Measurements from ENCODE around the gene MLKL. TPM values are rescaled to one million over a fixed set of nuclear protein-coding genes. Genes with fewer than 3 reads are reported as not detected.

Gene MLKL
- total RNA-seq, 4 donors from 2014 or later: 18.4 to 47.9 (median 31.9) TPM

DNA sequence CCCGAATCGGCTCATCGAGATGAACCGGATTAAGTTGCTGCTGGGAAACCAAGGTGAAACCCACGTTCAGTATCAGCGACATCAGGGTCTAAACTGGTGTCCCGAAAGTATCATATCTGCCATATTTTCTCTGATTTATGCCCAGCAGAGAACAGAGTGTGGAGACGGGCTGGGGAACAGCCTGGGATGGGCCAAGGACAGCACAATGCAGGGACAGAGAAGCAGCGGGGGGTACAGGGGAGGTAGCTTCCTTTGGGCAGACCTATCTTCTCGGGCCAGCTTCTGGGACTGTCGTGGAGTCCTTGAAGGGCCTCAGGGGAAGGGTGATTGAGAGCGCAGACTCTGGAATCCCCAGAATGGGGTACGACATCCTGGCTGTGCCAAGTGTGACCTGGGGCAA, 17.5 kb upstream of the MLKL start:
- ATAC-seq (ENCODE audit: low FRiP score): no peak

DNA sequence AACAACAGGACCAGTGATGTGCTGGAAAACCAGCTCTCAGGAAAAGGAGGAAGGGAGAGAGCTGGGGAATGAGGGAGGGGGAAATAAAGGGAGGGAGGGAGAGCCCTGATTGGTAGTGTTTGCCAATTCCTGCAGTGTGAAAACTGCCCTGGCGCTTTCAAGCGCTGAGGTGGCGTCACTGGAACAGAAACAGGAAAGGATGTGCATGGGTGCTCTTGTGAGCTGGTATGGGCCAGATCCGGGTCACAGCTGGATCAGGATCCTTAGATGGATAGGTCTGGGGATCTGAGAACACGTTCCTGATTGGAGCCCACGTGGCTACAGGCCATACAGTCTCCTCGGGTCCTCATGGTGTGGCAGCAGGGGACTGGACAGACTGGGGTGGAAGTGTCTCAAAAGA, 16.7 kb upstream of the MLKL start:
- no peak for ATAC-seq (ENCODE audit: low FRiP score)
- TF ChIP-seq, protein P1, sequence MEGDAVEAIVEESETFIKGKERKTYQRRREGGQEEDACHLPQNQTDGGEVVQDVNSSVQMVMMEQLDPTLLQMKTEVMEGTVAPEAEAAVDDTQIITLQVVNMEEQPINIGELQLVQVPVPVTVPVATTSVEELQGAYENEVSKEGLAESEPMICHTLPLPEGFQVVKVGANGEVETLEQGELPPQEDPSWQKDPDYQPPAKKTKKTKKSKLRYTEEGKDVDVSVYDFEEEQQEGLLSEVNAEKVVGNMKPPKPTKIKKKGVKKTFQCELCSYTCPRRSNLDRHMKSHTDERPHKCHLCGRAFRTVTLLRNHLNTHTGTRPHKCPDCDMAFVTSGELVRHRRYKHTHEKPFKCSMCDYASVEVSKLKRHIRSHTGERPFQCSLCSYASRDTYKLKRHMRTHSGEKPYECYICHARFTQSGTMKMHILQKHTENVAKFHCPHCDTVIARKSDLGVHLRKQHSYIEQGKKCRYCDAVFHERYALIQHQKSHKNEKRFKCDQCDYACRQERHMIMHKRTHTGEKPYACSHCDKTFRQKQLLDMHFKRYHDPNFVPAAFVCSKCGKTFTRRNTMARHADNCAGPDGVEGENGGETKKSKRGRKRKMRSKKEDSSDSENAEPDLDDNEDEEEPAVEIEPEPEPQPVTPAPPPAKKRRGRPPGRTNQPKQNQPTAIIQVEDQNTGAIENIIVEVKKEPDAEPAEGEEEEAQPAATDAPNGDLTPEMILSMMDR (IDR thresholded peaks at IDR 0.05): no peak
- no peak for DNase-seq (ENCODE audit: low spot score)

More for the DNA sequence above, 17.5 kb upstream of the MLKL start:
- TF ChIP-seq, protein P1 (IDR thresholded peaks at IDR 0.05): no peak
- no peak for DNase-seq (ENCODE audit: low spot score)

DNA sequence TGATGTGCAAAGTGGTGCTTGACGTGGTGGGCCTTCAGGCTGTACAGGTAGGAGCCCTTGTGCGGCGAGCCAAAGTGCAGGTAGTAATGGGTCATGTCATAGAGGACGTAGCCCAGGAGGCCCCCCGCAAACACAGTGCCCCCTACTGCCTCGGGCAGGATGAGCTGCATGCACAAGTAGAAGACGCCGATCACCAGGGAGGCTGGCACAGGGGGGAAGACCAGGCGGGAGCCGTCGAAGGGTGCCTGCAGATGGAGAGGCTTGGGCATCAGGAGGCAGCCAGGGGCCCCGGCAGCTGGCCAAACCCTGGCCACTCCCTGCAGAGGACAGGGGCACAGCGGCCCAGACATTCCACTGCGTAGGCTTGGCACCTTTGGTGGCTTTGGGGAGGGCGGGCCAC, 15.7 kb upstream of the MLKL start:
- no peak for ATAC-seq (ENCODE audit: low FRiP score)
- DNase-seq (ENCODE audit: low spot score): no peak
- TF ChIP-seq, protein P1 (IDR thresholded peaks at IDR 0.05): no peak

DNA sequence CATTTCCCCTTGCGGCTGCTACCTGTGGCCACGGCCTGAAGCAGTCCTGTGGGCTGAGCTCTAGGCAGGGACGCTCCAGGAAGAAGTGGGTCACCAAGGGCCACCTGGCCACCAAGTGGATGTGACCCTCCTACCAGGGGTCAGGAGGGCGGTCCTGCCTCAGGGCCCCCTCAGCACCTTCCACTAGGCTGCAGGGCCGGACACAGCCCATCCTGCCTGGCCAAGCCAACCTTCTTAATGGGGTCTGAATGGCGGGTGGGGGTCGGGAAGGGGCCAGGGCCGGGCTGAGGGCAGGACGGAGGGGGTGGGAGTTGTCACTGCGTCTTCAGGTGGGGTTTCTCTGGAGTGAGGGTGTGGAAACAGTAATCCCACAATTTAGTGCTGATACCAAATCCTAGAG, 13.2 kb upstream of the MLKL start:
- TF ChIP-seq, protein P1 (IDR thresholded peaks at IDR 0.05): no peak
- ATAC-seq (ENCODE audit: low FRiP score) (no peak), DNase-seq (ENCODE audit: low spot score) (no peak)

DNA sequence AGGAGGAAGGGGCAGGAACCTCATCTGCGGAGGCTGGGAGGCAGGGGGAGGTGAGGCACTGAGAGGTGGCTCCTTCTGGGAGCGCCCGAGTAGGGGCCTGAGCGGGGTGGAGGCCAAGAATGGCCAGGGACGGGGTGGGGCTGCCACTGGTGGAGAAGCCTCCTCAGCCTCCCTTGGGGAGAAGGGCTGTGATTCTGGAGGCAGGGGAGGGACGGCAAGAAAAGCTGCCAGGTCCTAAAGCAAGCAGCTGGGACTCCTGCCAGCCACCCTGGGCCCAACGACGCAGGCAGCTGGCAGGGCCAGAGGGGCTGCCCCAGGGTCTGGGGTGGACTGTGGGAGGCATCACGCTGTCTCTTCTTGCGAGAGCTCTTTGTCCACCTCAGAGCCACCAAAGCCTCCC, 12.7 kb upstream of the MLKL start:
- TF ChIP-seq, protein P1 (IDR thresholded peaks at IDR 0.05): no peak
- DNase-seq (ENCODE audit: low spot score) (no peak), ATAC-seq (ENCODE audit: low FRiP score) (no peak)

DNA sequence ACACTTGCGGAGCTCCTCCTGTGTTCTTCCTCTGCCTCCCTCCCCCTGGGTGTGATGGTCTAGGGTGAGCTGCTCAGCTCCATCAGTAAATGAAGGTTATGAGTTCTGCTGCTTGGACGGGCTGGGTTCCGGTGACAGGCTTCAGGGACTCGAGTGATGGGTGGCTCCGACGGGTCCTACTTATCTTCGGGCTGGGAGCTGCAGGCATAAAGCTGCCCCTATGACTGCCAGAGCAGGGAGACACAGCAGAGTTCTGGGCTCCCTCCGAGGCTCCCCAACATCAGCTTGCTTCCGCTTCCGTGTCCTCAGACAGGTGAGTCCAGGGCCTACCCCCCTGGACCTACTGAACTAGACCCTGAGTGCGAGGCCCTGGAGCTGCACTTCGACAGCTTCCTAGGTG, 11.3 kb upstream of the MLKL start:
- ATAC-seq (ENCODE audit: low FRiP score) (no peak), DNase-seq (ENCODE audit: low spot score) (no peak)
- TF ChIP-seq, protein P1 (IDR thresholded peaks at IDR 0.05): no peak

DNA sequence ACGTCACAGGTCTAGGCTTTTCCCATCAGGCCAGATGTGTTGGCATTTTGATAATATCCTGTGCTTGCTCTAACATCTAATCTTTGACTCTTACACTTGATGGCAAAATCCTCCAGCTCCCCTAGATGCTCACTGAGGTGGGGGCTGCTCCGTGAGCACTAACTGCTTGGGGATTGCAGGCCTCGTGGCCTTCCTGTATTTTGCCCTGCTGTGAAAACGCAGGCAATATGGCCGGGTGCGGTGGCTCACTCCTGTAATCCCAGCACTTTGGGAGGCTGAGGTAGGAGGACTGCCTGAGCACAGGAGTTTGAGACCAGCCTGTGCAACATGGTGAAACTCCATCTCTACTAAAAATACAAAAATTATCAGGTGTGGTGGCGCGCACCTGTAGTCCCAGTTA, 9.7 kb upstream of the MLKL start:
- TF ChIP-seq, protein P1 (IDR thresholded peaks at IDR 0.05): no peak
- ATAC-seq (ENCODE audit: low FRiP score): no peak
- no peak for DNase-seq (ENCODE audit: low spot score)

Measured in omental fat pad (tissue), 4 donors.